H1 (cell line): Measurements from ENCODE around the gene KIF5A. TPM values are rescaled to one million over a fixed set of nuclear protein-coding genes. Genes with fewer than 3 reads are reported as not detected.

Experiments used
- CTCF ChIA-PET: fragments of 300-600 bp; sonication (Branson Sonifier 250); formaldehyde crosslinking; loops from one replicate; lab custom pipeline; 2021; ENCODE audit not compliant: partially characterized antibody; lab: Charles Lee
- POLR2A ChIA-PET: fragments of 300-600 bp; sonication (Branson Sonifier 250); formaldehyde crosslinking; loops from one replicate; lab custom pipeline; 2021; ENCODE audit warnings: inconsistent platforms; ENCODE audit not compliant: partially characterized antibody; lab: Charles Lee
- DNase-seq, 2 experiments: peaks; one replicate each; pipeline versions ENCODE4 v3.0.0 to v3.0.0-alpha.2; 2010 to 2022; ENCODE audit warnings: low spot score in 2 of 2, low read depth in 1 of 2, mixed read lengths in 1 of 2
- FAIRE-seq: peaks from 2 replicates; lab custom pipeline; 2011; peaks lifted over from hg19 to GRCh38; lab: Jason Lieb, UNC
- H2AFZ ChIP-seq: 2 replicates; pipeline ENCODE4 v1.8.1; 2012; ENCODE audit warnings: low read length, inconsistent platforms
- H2AK5ac ChIP-seq: 2 replicates; pipeline ENCODE4 v1.6.1; 2013; ENCODE audit warnings: low read depth, low read length
- H2BK120ac ChIP-seq: replicated peaks from 2 replicates; pipeline ENCODE3; 2013; ENCODE audit warnings: low read depth, low read length, inconsistent platforms
- H2BK12ac ChIP-seq: 2 replicates; pipeline ENCODE4 v1.6.1; 2013; ENCODE audit warnings: low read depth, low read length
- H2BK15ac ChIP-seq: 2 replicates; pipeline ENCODE4 v1.6.1; 2013; ENCODE audit warnings: low read length
- H2BK20ac ChIP-seq: 2 replicates; pipeline ENCODE4 v1.6.1; 2013; ENCODE audit warnings: low read length
- H2BK5ac ChIP-seq: 2 replicates; pipeline ENCODE4 v1.6.1; 2013; ENCODE audit warnings: low read depth, low read length
- H3K14ac ChIP-seq: 2 replicates; pipeline ENCODE4 v1.6.1; 2013; ENCODE audit warnings: inconsistent platforms; ENCODE audit not compliant: insufficient read length
- H3K18ac ChIP-seq: 2 replicates; pipeline ENCODE4 v1.6.1; 2013; ENCODE audit warnings: low read length; ENCODE audit errors: extremely low read depth
- H3K23ac ChIP-seq: 2 replicates; pipeline ENCODE4 v1.6.1; 2013; ENCODE audit warnings: inconsistent platforms; ENCODE audit not compliant: insufficient read length
- H3K23me2 ChIP-seq: 2 replicates; pipeline ENCODE4 v1.6.1; 2013; ENCODE audit warnings: low read depth, low read length
- H3K27ac ChIP-seq: 2 replicates; pipeline ENCODE4 v1.6.1; 2011; ENCODE audit warnings: low read depth, low read length, inconsistent platforms
- H3K27me3 ChIP-seq, 4 experiments: replicated peaks in 1 of 4; 1 replicate in 1 of 4; 2 replicates in 3 of 4; pipeline versions ENCODE4 v1.6.1 to v1.8.1; 2011 to 2013; ENCODE audit warnings: low read length in 3 of 4, mild to moderate bottlenecking in 3 of 4, inconsistent platforms in 2 of 4, mixed read lengths in 2 of 4, moderate library complexity in 1 of 4; ENCODE audit not compliant: control insufficient read depth in 3 of 4, insufficient read depth in 3 of 4; ENCODE audit errors: extremely low read depth in 1 of 4
- H3K36me3 ChIP-seq, 4 experiments: 2 replicates each; pipeline versions ENCODE4 v1.6.1 to v1.8.1; 2011 to 2013; ENCODE audit warnings: mild to moderate bottlenecking in 4 of 4, low read length in 3 of 4, moderate library complexity in 2 of 4, control low read depth in 1 of 4, inconsistent platforms in 1 of 4; ENCODE audit not compliant: insufficient read depth in 4 of 4, control insufficient read depth in 2 of 4
- H3K4ac ChIP-seq: replicated peaks from 2 replicates; pipeline ENCODE3; 2013; ENCODE audit warnings: low read length, low read depth, mixed read lengths, inconsistent platforms; ENCODE audit not compliant: insufficient read length
- H3K4me1 ChIP-seq, 4 experiments: replicated peaks in 1 of 4; 1 replicate in 1 of 4; 2 replicates in 3 of 4; pipeline versions ENCODE4 v1.6.1 to v1.8.1; 2011 to 2013; ENCODE audit warnings: low read length in 3 of 4, inconsistent platforms in 2 of 4, mixed read lengths in 1 of 4; ENCODE audit not compliant: insufficient read depth in 4 of 4, control insufficient read depth in 3 of 4
- H3K4me2 ChIP-seq, 2 experiments: 2 replicates each; pipeline versions ENCODE4 v1.6.1 to v1.8.1; 2011 to 2013; ENCODE audit warnings: low read depth in 2 of 2, low read length in 2 of 2, control low read depth in 1 of 2, inconsistent platforms in 1 of 2, mild to moderate bottlenecking in 1 of 2; ENCODE audit not compliant: insufficient read depth in 1 of 2
- H3K4me3 ChIP-seq, 4 experiments: fragments of 200-600, 300-600 bp in 1 of 4; sonication (generic), shearing (Covaris generic), sonication (Bioruptor Twin) in 1 of 4; 2 replicates each; pipeline versions ENCODE4 v1.5.1 to v1.8.1; 2011 to 2016; ENCODE audit warnings: low read length in 4 of 4, low read depth in 3 of 4, control low read depth in 2 of 4, inconsistent platforms in 2 of 4, mild to moderate bottlenecking in 2 of 4, mixed read lengths in 1 of 4, moderate library complexity in 1 of 4; ENCODE audit not compliant: insufficient read depth in 2 of 4; ENCODE audit errors: extremely low read depth in 1 of 4
- H3K56ac ChIP-seq: replicated peaks from 2 replicates; pipeline ENCODE3; 2013; ENCODE audit warnings: low read depth, mild to moderate bottlenecking, mixed read lengths, low read length, inconsistent platforms; ENCODE audit not compliant: insufficient read length
- H3K79me1 ChIP-seq: 2 replicates; pipeline ENCODE4 v1.6.1; 2013; ENCODE audit warnings: low read depth, low read length, control low read depth
- H3K79me2 ChIP-seq, 2 experiments: 2 replicates each; pipeline versions ENCODE4 v1.6.1 to v1.8.1; 2012 to 2013; ENCODE audit warnings: low read length in 2 of 2, mild to moderate bottlenecking in 2 of 2, inconsistent platforms in 1 of 2; ENCODE audit not compliant: insufficient read depth in 2 of 2, control insufficient read depth in 1 of 2
- H3K9ac ChIP-seq, 4 experiments: replicated peaks in 1 of 4; 1 replicate in 1 of 4; 2 replicates in 3 of 4; pipeline versions ENCODE4 v1.6.1 to v1.8.1; 2011 to 2013; ENCODE audit warnings: low read depth in 3 of 4, low read length in 3 of 4, control low read depth in 2 of 4, mild to moderate bottlenecking in 2 of 4, moderate library complexity in 2 of 4, inconsistent platforms in 1 of 4; ENCODE audit errors: extremely low read depth in 1 of 4
- H3K9me3 ChIP-seq, 2 experiments: 2 replicates each; pipeline versions ENCODE4 v1.6.1 to v1.8.1; 2012 to 2013; ENCODE audit warnings: mild to moderate bottlenecking in 2 of 2, moderate library complexity in 2 of 2, control low read depth in 1 of 2, inconsistent platforms in 1 of 2, low read depth in 1 of 2, low read length in 1 of 2, mixed read lengths in 1 of 2; ENCODE audit not compliant: insufficient read depth in 2 of 2
- H4K20me1 ChIP-seq, 2 experiments: replicated peaks in 1 of 2; 2 replicates each; pipeline versions ENCODE3 to v1.8.1; 2011 to 2013; ENCODE audit warnings: inconsistent platforms in 2 of 2, low read length in 2 of 2, mild to moderate bottlenecking in 1 of 2; ENCODE audit not compliant: insufficient read depth in 2 of 2, control insufficient read depth in 1 of 2
- H4K5ac ChIP-seq: 2 replicates; pipeline ENCODE4 v1.6.1; 2013; ENCODE audit warnings: low read length, low read depth, mixed read lengths, inconsistent platforms; ENCODE audit not compliant: insufficient read length
- H4K8ac ChIP-seq: 2 replicates; pipeline ENCODE4 v1.8.0; 2013; ENCODE audit warnings: mild to moderate bottlenecking, moderate library complexity, low read length, inconsistent platforms; ENCODE audit not compliant: insufficient read depth; ENCODE audit errors: extremely low read depth
- H4K91ac ChIP-seq: replicated peaks from 2 replicates; pipeline ENCODE3; 2013; ENCODE audit warnings: low read length, mixed read lengths, inconsistent platforms; ENCODE audit not compliant: insufficient read length
- BRCA1 ChIP-seq: IDR thresholded peaks from 2 replicates; pipeline ENCODE4 v1.6.1; 2012; ENCODE audit warnings: low read depth, low read length, improper control_type of control experiment
- CHD2 ChIP-seq: IDR thresholded peaks from 2 replicates; pipeline ENCODE4 v1.6.1; 2012; ENCODE audit warnings: low read length, improper control_type of control experiment
- KDM4A ChIP-seq: IDR thresholded peaks from one replicate; pipeline ENCODE4 v1.7.1; 2012; ENCODE audit warnings: low read depth, mild to moderate bottlenecking, moderate library complexity, low read length, inconsistent platforms; ENCODE audit not compliant: severe bottlenecking
- SAP30 ChIP-seq: fragments of 300-600 bp; sonication (generic); IDR thresholded peaks from 2 replicates; pipeline ENCODE4 v1.7.1; 2012; ENCODE audit warnings: low read length, moderate library complexity, mild to moderate bottlenecking, inconsistent platforms; ENCODE audit not compliant: insufficient read depth, insufficient replicate concordance
- WGBS, 2 experiments: shearing (Covaris generic) in 1 of 2; methylation state at CpG; one replicate each; pipeline versions ENCODE4 v1.1.6 to v1.1.7; 2013 to 2015; ENCODE audit warnings: low lambda C conversion rate in 2 of 2, mixed read lengths in 2 of 2, inconsistent platforms in 1 of 2, low coverage in 1 of 2, missing lambda C conversion rate in 1 of 2; ENCODE audit not compliant: insufficient replicate concordance in 2 of 2, insufficient coverage in 1 of 2, insufficient read length in 1 of 2; ENCODE audit errors: extremely low coverage in 1 of 2, missing lambda C conversion rate in 1 of 2; 5-methylcytosine and 5-hydroxymethylcytosine counted together
- polyA plus RNA-seq, 7 experiments: library from polyadenylated mRNA; depleted of rRNA in 3 of 7; stranded (reverse) in 5 of 7; unstranded in 2 of 7; fragments of >200 nt in 5 of 7; fragments of 200-250 nt in 2 of 7; gene quantifications; 1 replicate in 5 of 7; 2 replicates in 1 of 7; 4 replicates in 1 of 7; pipeline versions ENCODE4 v1.2.1 to v1.2.3, GENCODE V29; 2011 to 2013; ENCODE audit warnings: missing spikeins in 2 of 7, mixed read lengths in 2 of 7
- total RNA-seq: library from RNA; stranded (reverse); fragmentation: NEBNext Ultra II Directional; extraction: Animal tissue kit (Norgen Biotek cat#: 25700); gene quantifications from 2 replicates; pipeline ENCODE4 v1.2.1, GENCODE V29; 2021
- TF ChIP-seq, protein P1 (sequence below): IDR thresholded peaks from 2 replicates; pipeline ENCODE4 v1.6.1; 2011; ENCODE audit warnings: low read length, improper control_type of control experiment

KIF5A gene
- total and polyA plus RNA-seq, 2 of the 8 experiments (the other 6 are each of a cell fraction or from before 2014, with no cell fraction given) = 10.7 to 21.9 TPM

DNA sequence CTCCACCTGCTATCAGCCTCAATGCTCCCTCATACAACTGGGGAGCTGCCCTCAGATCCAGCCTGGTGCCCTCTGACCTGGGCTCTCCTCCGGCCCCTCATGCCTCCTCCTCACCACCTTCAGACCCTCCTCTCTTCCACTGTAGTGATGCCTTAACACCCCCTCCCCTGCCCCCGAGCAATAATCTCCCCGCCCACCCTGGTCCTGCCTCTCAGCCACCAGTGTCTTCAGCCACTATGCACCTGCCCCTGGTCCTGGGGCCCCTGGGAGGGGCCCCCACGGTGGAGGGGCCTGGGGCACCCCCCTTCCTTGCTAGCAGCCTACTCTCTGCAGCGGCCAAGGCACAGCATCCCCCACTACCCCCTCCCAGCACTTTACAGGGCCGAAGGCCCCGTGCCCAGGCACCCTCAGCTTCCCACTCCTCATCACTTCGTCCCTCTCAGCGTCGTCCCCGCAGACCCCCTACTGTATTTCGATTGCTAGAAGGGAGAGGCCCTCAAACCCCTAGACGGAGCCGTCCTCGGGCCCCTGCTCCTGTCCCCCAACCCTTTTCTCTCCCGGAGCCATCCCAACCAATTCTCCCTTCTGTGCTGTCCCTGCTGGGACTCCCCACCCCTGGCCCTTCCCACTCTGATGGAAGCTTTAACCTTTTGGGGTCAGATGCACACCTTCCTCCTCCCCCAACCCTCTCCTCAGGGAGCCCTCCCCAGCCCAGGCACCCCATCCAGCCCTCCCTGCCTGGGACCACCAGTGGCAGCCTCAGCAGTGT, 24.0 kb upstream of the KIF5A start:
- no peak overlapping the region for H2BK5ac ChIP-seq
- H2BK15ac ChIP-seq = no peak overlapping the region
- H3K4ac ChIP-seq = no peak overlapping the region
- H4K91ac ChIP-seq = no peak overlapping the region
- H3K79me1 ChIP-seq = no peaks in the 10 kb centered on the region; the same call in 1 of the 2 replicates
- no peak overlapping the region for H3K4me3 ChIP-seq
- no peaks in the 10 kb centered on the region for H3K27me3 ChIP-seq
- 86% methylated on average over 12 of the region's 16 CpGs; no CpG with 5 or more reads in 1 of the 2 experiments for WGBS, 2 experiments
- no peak overlapping the region for H3K9ac ChIP-seq
- DNase-seq = no peak
- H2BK20ac ChIP-seq = no peak overlapping the region
- H2AK5ac ChIP-seq = no peak overlapping the region
- H2BK120ac ChIP-seq = no peak overlapping the region
- H3K18ac ChIP-seq = no peak overlapping the region
- H3K4me1 ChIP-seq = peaks cover 8 to 18% (median 10%) of the 10 kb centered on the region in 4 experiments
- peaks cover 2 to 48% (median 18%) of the 10 kb centered on the region in 4 experiments; a peak in 6 of 8 replicates for H3K36me3 ChIP-seq
- H4K20me1 ChIP-seq = peaks cover 3 to 13% of the 10 kb centered on the region in 2 experiments
- H3K27ac ChIP-seq = no peak overlapping the region
- H2AFZ ChIP-seq = no peak overlapping the region
- no peak overlapping the region for H2BK12ac ChIP-seq
- no peak overlapping the region for H3K56ac ChIP-seq
- no peaks in the 10 kb centered on the region for H3K9me3 ChIP-seq
- H3K23ac ChIP-seq = no peak overlapping the region
- no peak overlapping the region; the same call in 1 of the 2 replicates for H4K8ac ChIP-seq
- no peak overlapping the region for H3K14ac ChIP-seq
- H3K23me2 ChIP-seq = peaks cover 10% of the 10 kb centered on the region
- H4K5ac ChIP-seq = no peak overlapping the region
- FAIRE-seq = no peak
- no peak overlapping the region for H3K4me2 ChIP-seq
- ChIA-PET CTCF (interaction anchor here (1.1 to 4.8 kb wide), 5 partner anchors 11 to 67 kb away, joined by 3 to 29 read pairs (median 3); partner anchors contain the start of gene GLI1), POLR2A (interaction anchor here (0.6 to 7.3 kb wide), 20 partner anchors 9 to 78 kb away, joined by 3 to 56 read pairs (median 4); partner anchors contain the start of genes DCTN2, DTX3, INHBE and PIP4K2C)
- peaks cover 0 to 9% of the 10 kb centered on the region in 2 experiments; a peak in 1 of 4 replicates for H3K79me2 ChIP-seq
- no peak for TF ChIP-seq SAP30
- no peak for TF ChIP-seq KDM4A
- TF ChIP-seq, protein P1, sequence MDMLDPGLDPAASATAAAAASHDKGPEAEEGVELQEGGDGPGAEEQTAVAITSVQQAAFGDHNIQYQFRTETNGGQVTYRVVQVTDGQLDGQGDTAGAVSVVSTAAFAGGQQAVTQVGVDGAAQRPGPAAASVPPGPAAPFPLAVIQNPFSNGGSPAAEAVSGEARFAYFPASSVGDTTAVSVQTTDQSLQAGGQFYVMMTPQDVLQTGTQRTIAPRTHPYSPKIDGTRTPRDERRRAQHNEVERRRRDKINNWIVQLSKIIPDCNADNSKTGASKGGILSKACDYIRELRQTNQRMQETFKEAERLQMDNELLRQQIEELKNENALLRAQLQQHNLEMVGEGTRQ = no peak
- TF ChIP-seq CHD2 = no peak
- no peak for TF ChIP-seq BRCA1
